Bone marrow (tissue), 2 donors: ENCODE measurements around the gene TEX50.
"Not testable (repeated sequence)": the region's sequence is repeated elsewhere in the genome, so short reads cannot be mapped to it uniquely, and the experiment has no call there.

Experiments used
- DNase-seq, 2 donors: peaks; one replicate each; lab custom pipeline; 2025; lab: John Stamatoyannopoulos, UW

The TEX50 gene

GRCh38 chr1:173635116-173635515, at the start of gene TEX50:
TSS of gene TEX50 (plus strand) at chr1:173635338. CDS start at chr1:173635522, 184 bp downstream.
- DNase-seq = no peak

GRCh38 chr1:173590557-173590956, 44.6 kb upstream of the TEX50 start:
- no peak for DNase-seq

- DNase-seq = not testable (repeated sequence)
These were observed 44.0 kb upstream of the TEX50 start for GRCh38 chr1:173591138-173591537.

GRCh38 chr1:173596097-173596825, 38.9 kb upstream of the TEX50 start:
- no peak for DNase-seq

GRCh38 chr1:173601588-173601987, 33.5 kb upstream of the TEX50 start:
- no peak for DNase-seq

- peak in 1 of 2 donors; percentile 59 for DNase-seq
These were observed 32.0 kb upstream of the TEX50 start, which contains the start of gene SLC9C2 for GRCh38 chr1:173603056-173603591. TSS of gene SLC9C2 (minus strand) at chr1:173603072. CDS start at chr1:173601776, 1,296 bp downstream.

GRCh38 chr1:173608503-173609216, 26.5 kb upstream of the TEX50 start:
- no peak for DNase-seq

GRCh38 chr1:173613086-173613485, 22.1 kb upstream of the TEX50 start:
- DNase-seq = not testable (repeated sequence)

- no peak for DNase-seq
These were observed 18.3 kb upstream of the TEX50 start for GRCh38 chr1:173616859-173617258.

- DNase-seq = no peak
These were observed 7.9 kb upstream of the TEX50 start for GRCh38 chr1:173627269-173627668.

- no peak for DNase-seq
These were observed 6.2 kb upstream of the TEX50 start for GRCh38 chr1:173628888-173629287.

GRCh38 chr1:173637236-173638042, 2.3 kb downstream of the TEX50 start:
- not testable (repeated sequence) for DNase-seq

- no peak for DNase-seq
These were observed 3.2 kb downstream of the TEX50 start for GRCh38 chr1:173638043-173639021.

GRCh38 chr1:173639102-173639501, 4.0 kb downstream of the TEX50 start:
- no peak for DNase-seq

- DNase-seq = not testable (repeated sequence)
These were observed 7.5 kb downstream of the TEX50 start for GRCh38 chr1:173642450-173643139.

- DNase-seq = no peak
These were observed 11.5 kb downstream of the TEX50 start for GRCh38 chr1:173646656-173647055.

- DNase-seq = no peak
These were observed 13.9 kb downstream of the TEX50 start for GRCh38 chr1:173648880-173649605.

- DNase-seq = no peak
These were observed 25.2 kb downstream of the TEX50 start for GRCh38 chr1:173660306-173660705.

GRCh38 chr1:173661271-173661670, 26.1 kb downstream of the TEX50 start:
- DNase-seq = no peak

- DNase-seq = no peak
These were observed 26.6 kb downstream of the TEX50 start for GRCh38 chr1:173661763-173662162.
